Activated CD8-positive, alpha-beta memory T cell treated with anti-CD3 and anti-CD28 coated beads for 24 hours (primary cell): ENCODE data around the gene FGGY.
"Not testable (repeated sequence)": the region's sequence is repeated elsewhere in the genome, so short reads cannot be mapped to it uniquely, and the experiment has no call there.

Source experiments
- DNase-seq: peaks from one replicate; pipeline ENCODE4 v3.0.0-alpha.2; 2020

FGGY gene

DNA sequence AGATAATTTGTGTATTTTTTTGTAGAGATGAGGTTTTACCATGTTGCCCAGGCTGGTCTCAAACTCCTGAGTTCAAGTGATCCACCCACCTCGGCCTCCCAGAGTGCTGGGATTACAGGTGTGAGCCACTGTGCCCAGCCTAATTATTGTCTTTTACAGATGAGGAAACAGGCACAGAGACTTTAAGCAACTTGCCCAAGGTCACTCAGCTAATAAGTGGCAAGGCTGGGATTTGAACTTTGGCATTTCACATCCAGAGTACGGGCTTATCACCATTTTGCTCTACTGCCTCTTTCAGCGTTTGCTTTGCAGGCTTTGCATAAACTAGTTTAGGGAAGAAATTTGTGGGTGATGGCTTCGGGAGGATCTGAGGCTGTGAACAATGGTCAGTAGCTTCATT, 57.3 kb downstream of the FGGY start:
- not testable (repeated sequence) for DNase-seq

DNA sequence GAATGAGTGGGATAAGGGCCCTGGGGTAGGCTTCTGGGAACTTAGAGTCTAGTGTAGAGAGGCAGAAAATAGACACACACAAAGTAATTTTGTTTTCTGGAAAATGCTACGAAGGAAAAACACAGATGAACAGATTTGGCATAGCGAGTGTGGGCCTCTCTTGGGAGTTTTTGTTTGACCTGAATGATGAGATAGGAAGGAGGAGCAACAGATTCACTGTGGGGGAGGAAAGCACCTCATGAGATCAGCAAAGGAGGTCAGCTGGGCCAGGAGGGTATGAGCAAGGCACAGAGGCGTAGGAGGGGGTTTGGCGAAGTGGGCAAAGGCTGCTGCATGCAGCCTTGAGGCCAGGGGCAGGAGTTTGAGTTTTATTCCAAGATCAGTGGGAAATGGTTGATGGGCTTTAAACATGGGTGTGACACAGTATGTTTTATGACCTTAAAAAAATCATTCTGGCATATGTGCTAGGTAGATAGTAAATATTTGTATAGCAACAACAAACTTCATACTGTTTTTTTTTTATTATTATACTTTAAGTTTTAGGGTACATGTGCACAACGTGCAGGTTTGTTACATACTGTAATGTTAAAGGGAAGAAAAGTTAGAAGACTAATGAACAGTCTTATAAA, 57.9 kb downstream of the FGGY start:
- DNase-seq = no peak

DNA sequence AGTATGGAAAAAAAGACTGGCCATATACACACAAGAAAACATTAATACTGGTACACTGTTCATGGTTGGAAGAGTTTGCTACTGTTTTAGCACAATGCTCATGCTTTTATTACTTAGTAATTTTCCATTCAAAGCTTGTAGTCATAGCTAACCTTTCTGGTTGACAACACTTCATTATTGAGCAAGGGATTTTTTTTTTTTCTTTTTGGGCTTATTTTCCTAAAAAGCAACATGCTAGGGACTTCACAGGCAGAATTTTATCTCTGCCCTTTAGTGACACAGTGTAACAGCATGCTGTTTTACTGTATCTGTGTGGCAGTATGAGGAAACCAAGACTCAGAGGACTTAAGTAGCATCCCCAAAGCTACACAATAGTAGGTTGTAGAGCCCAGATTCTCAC, 58.5 kb downstream of the FGGY start:
- no peak for DNase-seq

DNA sequence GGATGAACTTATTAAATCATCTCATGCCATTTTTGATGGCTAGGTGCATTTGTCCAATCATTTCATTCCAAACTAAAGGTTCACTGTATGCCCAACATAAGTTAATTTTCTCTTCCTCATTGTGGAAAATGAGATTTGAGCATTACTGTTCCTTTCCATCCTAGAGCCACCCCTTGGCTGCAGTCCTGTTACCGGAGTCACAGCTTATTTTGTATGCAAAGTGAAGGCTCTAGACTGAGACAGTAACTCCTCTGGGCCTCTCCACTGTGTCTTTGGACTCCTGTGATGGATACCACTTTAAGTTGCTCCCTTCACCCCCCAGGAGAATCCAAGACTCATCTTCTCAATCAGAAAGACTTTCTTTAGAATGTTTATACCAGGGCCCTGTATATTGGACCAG, 59.7 kb downstream of the FGGY start:
- DNase-seq = no peak

DNA sequence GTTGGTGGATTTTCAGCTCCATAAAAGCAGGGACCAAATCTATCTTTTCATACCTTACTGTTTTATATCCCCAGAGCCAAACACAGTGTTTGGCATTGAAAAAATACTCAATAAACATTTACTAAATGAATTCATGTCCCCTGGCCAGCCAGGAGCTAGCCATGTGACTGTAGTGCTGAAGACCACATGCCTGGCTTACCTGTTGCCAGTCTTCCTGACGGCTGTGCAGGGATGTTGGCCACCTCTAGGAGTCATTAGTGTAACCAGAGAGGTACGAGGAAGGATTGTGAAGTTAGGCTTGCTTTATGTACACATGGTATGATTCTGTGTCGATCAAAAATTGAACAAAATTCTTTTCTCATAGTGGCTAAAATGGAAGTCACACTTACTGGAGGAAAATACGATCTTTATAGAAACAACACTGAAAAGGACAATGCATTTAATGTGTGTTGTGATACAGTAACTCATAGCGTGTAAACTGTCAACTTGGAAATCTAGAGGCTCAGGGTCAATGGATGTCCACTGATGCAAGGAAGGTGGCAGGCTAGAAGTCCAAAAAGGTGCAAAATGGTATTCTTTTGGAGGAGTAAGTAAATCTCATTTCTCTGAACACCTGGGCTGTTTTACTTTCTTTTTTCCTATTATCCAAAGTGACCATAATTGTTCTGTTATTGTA, 60.9 kb downstream of the FGGY start:
- no peak for DNase-seq

DNA sequence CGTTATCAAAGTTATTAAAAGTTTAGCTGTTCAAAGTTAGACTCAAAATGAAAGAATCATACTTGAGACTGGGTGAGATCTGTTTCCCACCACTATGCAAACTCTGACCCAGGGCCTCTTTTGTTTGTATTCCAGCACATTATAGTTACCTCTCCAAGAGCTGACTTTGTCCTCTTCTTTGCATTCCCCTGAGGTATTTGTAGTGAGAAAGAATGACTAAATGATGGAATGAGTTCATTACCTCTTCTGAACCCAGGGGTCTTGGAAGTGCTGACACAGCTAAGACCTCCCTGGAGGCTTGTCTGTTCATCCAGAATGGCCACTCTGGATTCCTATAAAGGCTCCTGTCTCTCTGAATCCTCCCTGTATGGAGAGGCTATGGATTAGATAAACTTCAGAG, 62.4 kb downstream of the FGGY start:
- no peak for DNase-seq

DNA sequence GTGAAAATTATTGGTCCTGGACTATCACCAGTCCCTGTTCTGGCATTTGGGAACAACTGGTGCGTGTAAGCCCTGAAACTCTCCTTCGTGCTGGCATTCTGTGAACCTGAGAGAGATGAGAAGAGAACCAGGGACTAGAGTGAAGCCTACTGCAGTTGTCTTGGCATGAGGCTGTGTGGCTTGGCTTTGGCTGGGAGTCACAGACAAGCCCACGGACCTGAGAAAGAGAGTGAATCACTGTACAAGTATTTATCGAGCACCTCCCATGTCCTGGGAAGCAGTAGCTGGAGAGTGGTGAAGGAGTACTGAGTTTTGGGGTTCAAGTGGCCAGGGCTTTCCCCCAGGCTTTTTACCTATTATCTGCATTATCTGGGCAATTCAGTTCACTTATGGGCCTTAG, 63.3 kb downstream of the FGGY start:
- DNase-seq = no peak

DNA sequence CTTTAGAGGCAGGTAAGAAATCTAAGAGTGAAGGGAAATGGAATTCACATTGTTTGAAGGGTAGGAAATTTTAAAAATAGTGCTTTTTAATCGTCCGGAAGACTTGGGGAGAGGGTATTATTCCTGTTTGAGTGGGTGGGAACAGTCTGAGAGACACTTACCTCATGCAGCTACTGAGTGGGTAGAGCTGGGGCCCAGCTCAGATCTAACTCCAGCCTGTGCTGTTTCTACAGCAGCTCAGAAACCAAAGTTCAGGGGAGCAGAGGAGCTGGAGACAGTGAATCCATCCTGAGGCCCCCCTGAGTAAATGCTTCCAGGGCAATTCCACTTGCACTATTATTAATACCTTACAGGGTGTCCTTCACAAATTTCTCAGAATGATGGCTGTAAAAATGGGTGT, 63.8 kb downstream of the FGGY start:
- DNase-seq = no peak

DNA sequence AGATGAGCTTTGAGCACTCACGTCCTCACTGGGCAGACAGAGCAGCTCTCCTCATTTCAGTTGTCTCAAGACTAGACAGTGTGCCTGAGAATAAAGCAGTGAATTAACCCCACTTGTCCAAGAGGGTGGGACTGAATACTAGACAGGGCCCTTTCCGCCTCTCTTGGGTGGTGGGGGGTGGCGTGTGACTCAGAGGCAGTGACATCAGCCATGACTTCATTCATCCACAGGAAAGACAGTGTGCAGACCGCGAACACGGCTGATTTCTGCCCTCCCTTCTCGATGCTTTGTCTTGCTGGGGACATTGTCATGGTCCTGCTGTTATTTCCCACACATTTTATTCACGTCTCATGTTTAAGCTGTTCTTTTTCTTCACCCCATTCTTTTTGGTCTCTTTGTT, 64.9 kb downstream of the FGGY start:
- DNase-seq = no peak

DNA sequence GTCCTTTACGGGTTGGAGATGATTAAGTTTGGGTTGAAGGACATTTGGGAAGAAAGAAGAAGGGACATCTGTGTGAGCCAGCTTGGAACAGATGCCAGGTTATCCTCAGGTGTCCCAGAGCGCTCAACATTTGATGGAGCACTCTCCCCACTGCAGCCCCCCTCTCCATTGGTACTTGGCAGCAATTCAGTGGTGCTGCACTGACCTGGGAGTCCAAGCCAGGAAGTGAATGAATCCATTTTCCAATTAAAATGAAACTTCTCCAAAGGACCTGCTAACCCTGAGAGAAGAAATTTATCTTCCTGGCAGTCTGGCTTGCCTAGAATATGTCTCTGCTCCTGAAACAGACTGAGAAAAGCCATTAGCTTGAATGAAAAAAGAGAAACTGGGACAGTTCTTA, 67.1 kb downstream of the FGGY start:
- DNase-seq = no peak

DNA sequence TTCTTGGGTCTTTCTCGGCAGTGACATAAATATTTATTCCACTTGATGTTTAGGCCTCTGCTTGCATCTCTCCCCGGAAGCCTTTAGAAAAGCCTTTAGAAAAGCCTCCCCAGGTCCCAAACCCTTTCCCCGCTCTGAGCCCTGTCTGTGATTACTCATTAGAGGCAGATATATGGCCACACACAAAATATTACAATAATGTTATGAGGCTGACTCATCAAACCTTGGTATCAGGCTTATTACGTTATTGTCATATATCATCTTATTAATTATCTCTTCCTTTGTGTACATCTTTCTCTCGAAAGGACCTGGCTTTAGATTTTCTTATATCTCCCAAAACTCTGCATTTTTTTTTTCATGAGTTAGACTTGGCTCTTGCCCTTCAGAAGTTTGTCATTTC, 69.5 kb downstream of the FGGY start:
- no peak for DNase-seq

DNA sequence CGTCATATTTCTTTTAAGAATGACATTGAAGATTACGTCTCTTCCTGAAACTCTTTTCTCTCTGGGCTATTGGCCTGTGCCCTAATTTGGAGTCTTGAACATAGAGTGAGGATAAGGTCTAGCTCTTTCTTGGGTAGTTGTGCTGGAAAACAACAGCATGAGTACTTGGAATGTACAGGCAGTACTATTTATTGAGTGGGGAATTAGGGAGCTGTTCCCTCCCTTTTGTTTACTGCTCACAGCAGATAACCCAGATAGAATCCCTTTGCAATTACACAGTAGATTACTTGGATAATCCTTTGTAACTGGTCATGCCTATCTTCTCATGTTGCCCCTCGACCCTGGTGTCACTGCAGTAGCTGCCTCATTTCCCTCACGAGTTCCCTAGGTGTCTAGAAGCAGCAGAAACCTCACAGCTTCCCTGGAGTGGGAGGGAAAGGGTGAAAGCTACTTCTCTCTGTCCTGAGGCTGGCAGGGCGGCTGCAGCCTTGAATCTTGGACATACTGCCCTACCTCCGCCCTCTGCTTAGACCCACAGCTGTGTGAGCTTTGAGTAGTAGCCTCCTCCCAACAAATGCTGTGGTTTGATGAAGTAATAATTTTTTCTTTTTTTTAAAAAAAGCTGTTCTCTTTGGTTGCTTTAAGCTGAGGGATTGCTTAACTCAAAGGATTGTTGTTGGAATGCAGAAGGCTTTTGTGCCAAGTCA, 70.6 kb downstream of the FGGY start:
- DNase-seq = no peak

DNA sequence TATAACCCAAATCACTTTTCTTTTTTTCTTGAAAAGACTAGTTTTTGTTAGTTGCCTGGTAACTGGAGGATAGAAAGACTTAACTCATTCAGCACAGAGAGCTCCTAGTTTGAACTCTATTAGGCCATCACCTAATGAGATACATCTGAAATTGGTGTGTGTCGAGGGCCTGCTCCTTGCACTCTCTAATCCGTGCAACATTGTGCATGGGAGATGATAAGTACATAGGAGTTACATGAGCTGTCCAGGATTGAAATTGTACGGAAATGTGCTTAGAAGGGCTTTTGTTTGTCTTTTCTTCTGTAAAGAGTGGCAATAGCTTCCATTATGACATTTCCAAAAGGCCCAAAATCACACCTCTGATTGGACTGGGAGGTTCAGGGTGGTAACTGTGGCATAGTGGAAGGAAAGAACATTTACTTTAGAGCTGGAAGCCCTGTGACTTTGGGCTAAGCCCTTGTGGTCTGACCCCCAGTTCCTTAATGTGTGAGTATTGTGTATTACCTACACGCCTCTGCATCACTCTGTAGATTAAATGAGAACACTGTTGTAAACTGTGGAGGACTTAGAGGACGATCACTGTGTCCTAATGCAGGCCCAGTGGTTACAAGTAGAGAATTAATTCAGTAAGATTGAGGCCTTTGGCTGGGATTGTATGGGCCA, 71.2 kb downstream of the FGGY start:
- DNase-seq = no peak

DNA sequence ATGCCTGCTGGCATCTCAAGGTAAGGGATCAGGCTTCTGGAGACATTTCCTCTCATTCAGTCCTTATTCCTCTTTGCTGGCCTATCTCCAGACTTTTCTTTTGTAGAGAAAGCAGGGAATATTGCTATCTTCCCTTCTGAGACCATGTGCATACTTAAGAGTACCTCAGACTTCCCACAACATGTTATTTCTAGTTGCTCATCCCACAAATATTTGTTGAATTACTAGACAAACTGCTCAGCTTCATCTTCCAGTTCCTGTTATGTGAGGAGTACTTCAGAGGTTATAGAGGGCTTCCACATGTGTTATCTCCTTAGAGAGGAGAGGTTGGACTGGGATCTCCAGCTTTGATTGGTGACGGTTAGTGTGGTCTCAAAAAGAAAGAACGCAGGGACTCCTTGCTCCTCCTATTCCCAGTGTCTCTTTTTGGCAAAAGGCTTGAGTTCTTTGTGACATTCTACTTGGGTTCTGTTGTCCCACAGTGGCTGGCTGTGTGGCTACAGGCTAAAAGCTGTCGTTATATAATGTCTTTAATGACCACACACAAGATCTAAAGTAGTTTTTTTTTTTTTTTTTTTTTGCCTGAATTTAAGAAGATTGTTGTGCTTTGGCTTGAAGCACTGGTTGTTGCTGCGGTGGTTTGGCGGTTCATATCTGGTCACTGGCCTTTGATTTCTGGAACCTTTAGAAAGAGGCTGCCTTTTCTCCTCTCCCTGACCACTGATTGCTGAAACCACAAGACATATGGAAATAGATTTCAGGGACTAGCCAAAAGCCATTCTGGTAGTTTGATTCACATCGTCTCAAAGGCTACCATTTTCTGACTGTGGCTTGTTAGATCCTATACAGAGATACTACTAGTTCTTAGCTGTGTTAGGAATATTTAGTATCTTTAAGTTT, 78.7 kb downstream of the FGGY start:
- DNase-seq = no peak

DNA sequence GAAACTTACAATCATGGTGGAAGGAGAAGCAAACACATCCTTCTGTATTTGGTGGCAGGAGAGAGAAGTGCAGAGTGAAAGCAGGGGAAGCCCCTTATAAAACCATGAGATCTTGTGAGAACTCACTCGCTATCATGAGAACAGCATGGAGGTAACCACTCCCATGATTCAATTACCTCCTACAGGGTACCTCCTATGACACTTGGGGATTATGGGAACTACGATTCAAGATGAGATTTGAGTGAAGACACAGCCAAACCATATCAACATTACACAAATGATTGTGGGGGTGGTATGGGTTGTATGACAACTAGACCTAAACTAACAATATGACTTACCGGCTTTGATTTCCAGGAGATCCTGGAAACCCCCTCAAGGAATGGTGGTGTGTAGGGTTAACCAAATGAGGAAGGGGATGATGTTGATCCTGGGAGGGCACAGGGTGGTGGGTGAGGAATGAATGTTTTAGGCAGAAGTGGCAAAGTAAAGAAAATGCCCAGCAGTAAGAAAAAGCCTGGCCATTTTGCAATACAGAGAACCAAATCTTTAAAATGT, 80.5 kb downstream of the FGGY start:
- DNase-seq = no peak

DNA sequence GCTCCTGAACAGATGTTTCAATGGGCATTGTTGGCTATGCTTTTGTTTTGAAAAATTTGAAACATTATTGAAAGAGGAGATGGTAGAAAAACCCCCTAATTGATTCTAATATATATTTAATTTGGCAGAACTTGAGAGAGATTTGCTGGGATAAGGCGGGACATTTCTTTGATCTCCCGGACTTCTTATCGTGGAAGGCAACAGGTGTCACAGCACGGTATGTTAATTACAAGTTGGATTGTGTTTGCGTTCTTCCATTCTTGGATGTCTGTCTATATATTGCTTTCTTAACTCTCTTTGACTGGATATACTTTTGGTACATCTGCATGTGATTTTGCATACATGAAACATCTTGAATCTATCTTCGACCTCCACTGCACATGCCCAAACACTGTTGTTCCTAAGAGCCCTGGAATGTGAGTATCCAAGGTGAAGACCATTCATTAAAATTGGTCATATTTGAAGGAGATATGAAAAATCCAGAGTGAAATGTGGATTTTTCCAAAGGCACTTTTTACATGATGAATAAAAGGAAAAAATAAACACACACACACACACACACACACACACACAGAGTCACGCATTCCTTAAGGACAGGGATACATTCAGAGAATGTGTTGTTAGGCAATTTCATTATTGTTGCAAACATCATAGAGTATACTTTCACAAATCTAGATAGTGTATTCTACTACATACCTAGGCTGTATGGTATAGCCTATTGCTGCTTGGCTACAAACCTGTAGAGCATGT, 81.9 kb downstream of the FGGY start:
- DNase-seq = no peak

DNA sequence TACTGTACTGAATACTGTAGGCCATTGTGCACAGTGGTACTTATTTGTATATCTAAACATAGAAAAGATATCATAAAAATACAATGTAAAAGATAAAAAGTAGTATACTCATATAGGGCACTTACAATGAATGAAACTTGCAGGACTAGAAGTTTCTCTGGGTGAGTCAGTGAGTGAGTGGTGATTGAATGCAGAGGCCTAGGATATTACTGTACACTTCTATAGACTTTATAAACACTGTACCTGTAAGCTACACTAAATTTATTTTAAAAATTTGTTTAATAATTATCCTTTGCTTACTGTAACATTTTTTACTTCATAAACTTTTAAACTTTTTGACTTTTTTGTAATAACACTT, 82.5 kb downstream of the FGGY start:
- no peak for DNase-seq

DNA sequence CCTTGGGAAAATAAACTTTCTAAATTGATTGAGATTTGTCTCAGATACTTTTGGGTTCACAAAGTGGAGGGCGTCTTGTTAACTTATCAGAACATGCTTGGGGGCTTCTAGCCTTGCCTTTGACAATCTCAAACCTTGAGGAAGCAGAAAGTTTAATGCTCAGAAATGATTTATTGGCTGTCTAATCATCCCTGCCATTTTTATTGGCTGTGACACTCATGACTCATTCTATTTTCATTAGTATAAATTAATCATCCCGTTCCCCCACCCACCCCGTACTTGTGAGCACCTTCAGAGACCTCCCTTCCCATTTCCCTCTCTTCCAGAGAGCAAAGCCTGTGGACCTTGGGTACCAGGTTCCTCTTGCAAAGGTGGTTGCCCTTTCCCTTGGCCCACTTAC, 87.1 kb downstream of the FGGY start:
- DNase-seq = no peak

DNA sequence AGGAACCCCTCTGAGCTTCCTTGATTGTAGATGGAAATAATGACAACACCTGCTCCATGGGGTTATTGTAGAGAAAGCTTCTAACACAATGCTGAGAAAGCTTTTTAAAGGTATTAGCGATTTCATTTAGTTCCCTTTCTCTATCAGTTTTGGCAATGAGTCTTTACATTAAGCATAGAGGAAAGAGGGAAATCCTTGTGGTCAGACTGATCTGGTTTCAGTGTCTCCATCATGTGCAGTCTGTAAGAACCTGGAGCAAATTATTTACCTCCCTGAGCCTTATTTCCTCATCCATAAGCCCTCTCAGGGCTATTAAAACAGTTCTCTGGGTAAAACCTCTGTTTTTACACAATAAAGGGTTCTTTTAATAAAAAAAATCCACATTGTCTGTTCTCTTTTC, 87.5 kb downstream of the FGGY start:
- DNase-seq = no peak

DNA sequence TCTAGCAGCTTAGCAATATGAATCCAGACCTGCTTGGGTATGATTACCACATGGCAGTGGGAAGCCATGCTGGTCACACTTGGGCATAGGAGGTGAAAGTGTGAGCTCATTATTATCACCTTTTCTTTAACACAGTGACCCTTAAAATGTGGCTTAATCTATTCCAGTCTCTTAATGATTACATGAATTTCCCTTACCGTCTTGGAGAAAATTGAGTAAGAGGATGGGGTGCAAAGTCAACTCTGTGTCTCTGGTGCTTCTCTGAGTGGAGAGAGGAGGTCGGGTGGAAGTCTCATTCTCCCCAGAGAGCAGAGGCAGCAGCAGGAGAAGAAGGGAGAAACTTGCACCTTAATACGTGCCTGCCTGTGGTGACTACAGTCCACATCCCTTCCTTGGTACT, 91.3 kb downstream of the FGGY start:
- DNase-seq = no peak

DNA sequence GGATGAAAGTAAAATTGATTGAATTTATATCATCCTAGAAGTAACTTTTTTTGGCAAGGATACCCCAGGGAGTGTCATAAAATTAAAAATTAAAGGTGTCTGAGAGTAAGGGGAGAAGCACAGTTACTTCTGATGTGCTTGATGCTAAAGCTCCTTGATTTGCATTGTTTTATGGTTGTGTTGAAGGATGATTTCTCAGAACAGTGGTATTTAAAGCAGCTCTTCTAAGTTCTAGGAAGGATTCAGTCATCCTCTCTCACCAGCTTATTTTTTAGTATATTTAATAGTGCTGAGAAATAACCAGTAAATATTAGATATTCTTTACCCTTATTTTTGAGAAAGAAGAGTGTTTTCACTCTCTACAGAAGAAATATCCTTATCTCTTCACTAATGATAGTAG, 93.0 kb downstream of the FGGY start:
- no peak for DNase-seq

DNA sequence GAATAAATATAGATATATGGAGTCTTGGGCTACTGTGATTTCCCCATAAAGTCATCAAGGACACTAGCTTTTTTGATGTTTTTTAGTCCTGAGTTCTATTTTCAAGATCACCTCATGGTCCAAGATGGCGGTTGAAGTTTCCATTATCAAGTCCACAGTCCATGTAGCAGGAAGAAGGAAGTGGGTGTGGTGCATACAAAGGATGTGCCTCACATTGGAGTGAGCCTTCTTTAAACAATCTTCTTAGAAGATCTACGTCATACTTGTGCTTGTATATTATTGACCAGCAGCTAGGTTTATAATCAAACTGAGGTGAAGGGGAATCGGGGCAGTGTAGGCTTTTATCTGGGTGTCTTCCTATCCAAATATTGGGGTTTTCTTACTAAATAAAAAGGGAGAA, 93.4 kb downstream of the FGGY start:
- no peak for DNase-seq
